Ovary (tissue), 3 donors: ENCODE results near the gene NOB1.

Experiments used
- CTCF ChIP-seq, 3 donors: fragments of 450-650 bp in 2 of 3; fragments of 200-600 bp in 1 of 3; IDR thresholded peaks; one replicate each; pipeline versions ENCODE4 v1.5.1 to v1.8.0; 2016 to 2022; ENCODE audit warnings: antibody characterized with exemption in 3 of 3, mild to moderate bottlenecking in 1 of 3
- EP300 ChIP-seq: sonication (generic); formaldehyde crosslinking; IDR thresholded peaks from one replicate; pipeline ENCODE4 v1.6.1; 2017; ENCODE audit warnings: antibody characterized with exemption
- POLR2A ChIP-seq: fragments of 450-650 bp; IDR thresholded peaks from one replicate; pipeline ENCODE4 v1.6.1; 2017; ENCODE audit warnings: antibody characterized with exemption, mild to moderate bottlenecking, moderate library complexity
- donor health status: DM: no; HTN: no; CAD: no.

GRCh38 chr16:69701866-69702265 lies 52.9 kb downstream of the NOB1 start:
- no peak for TF ChIP-seq CTCF (IDR thresholded peaks at IDR 0.05)
- TF ChIP-seq POLR2A = no peak
- no peak for TF ChIP-seq EP300
